Bronchial epithelial cell (primary cell): ENCODE data around the gene TROAP. TPM values are rescaled to one million over a fixed set of nuclear protein-coding genes. Genes with fewer than 3 reads are reported as not detected.
"Not testable (repeated sequence)": the region's sequence is repeated elsewhere in the genome, so short reads cannot be mapped to it uniquely, and the experiment has no call there.

Source experiments
- DNase-seq: peaks from one replicate; pipeline ENCODE4 v3.0.0-alpha.2; 2010; ENCODE audit warnings: low read depth
- FAIRE-seq: peaks from 2 replicates; lab custom pipeline; 2011; peaks lifted over from hg19 to GRCh38; lab: Jason Lieb, UNC
- H3K27me3 ChIP-seq: 2 replicates; pipeline ENCODE4 v1.5.1; 2011; ENCODE audit warnings: low read length; ENCODE audit not compliant: control insufficient read depth, insufficient read depth
- H3K36me3 ChIP-seq: 2 replicates; pipeline ENCODE4 v1.5.1; 2011; ENCODE audit warnings: low read length; ENCODE audit not compliant: control insufficient read depth, insufficient read depth
- H3K4me3 ChIP-seq: 2 replicates; pipeline ENCODE4 v1.5.1; 2011; ENCODE audit warnings: mild to moderate bottlenecking, low read depth, low read length, control low read depth
- total RNA-seq: library from RNA; depleted of rRNA; stranded (reverse); fragments of >200 nt; gene quantifications from 2 replicates; pipeline ENCODE4 v1.2.1, GENCODE V29; 2014
- TF ChIP-seq, protein P1 (sequence below): IDR thresholded peaks from 2 replicates; pipeline ENCODE4 v1.5.1; 2011; ENCODE audit warnings: mild to moderate bottlenecking, moderate library complexity, low read length, control low read depth, inconsistent platforms; ENCODE audit not compliant: insufficient read depth, severe bottlenecking

TROAP gene
- total RNA-seq, 1 donor from 2014 or later: 2.6 TPM

DNA sequence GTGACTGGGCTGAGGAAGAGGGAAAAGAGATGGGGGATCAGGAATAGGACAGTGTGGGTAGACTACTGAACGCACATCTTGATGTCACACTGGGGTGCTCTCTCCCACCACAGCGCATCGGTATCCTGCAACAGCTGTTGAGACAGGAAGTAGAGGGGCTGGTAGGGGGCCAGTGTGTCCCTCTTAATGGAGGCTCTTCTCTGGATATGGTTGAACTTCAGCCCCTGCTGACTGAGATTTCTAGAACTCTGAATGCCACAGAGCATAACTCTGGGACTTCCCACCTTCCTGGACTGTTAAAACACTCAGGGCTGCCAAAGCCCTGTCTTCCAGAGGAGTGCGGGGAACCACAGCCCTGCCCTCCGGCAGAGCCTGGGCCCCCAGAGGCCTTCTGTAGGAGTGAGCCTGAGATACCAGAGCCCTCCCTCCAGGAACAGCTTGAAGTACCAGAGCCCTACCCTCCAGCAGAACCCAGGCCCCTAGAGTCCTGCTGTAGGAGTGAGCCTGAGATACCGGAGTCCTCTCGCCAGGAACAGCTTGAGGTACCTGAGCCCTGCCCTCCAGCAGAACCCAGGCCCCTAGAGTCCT, 7.1 kb downstream of the TROAP start:
- no peak overlapping the region for H3K4me3 ChIP-seq
- FAIRE-seq: no peak
- TF ChIP-seq, protein P1, sequence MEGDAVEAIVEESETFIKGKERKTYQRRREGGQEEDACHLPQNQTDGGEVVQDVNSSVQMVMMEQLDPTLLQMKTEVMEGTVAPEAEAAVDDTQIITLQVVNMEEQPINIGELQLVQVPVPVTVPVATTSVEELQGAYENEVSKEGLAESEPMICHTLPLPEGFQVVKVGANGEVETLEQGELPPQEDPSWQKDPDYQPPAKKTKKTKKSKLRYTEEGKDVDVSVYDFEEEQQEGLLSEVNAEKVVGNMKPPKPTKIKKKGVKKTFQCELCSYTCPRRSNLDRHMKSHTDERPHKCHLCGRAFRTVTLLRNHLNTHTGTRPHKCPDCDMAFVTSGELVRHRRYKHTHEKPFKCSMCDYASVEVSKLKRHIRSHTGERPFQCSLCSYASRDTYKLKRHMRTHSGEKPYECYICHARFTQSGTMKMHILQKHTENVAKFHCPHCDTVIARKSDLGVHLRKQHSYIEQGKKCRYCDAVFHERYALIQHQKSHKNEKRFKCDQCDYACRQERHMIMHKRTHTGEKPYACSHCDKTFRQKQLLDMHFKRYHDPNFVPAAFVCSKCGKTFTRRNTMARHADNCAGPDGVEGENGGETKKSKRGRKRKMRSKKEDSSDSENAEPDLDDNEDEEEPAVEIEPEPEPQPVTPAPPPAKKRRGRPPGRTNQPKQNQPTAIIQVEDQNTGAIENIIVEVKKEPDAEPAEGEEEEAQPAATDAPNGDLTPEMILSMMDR: no peak
- H3K36me3 ChIP-seq: peaks cover 8% of the 10 kb centered on the region
- no peak for DNase-seq
- peaks cover 4% of the 10 kb centered on the region for H3K27me3 ChIP-seq

GRCh38 chr12:49330631-49331379, 7.8 kb downstream of the TROAP start:
- peaks cover 8% of the 10 kb centered on the region for H3K27me3 ChIP-seq
- no peak overlapping the region for H3K4me3 ChIP-seq
- DNase-seq (no peak), FAIRE-seq (no peak)
- peaks cover 8% of the 10 kb centered on the region for H3K36me3 ChIP-seq
- TF ChIP-seq, protein P1: no peak

DNA sequence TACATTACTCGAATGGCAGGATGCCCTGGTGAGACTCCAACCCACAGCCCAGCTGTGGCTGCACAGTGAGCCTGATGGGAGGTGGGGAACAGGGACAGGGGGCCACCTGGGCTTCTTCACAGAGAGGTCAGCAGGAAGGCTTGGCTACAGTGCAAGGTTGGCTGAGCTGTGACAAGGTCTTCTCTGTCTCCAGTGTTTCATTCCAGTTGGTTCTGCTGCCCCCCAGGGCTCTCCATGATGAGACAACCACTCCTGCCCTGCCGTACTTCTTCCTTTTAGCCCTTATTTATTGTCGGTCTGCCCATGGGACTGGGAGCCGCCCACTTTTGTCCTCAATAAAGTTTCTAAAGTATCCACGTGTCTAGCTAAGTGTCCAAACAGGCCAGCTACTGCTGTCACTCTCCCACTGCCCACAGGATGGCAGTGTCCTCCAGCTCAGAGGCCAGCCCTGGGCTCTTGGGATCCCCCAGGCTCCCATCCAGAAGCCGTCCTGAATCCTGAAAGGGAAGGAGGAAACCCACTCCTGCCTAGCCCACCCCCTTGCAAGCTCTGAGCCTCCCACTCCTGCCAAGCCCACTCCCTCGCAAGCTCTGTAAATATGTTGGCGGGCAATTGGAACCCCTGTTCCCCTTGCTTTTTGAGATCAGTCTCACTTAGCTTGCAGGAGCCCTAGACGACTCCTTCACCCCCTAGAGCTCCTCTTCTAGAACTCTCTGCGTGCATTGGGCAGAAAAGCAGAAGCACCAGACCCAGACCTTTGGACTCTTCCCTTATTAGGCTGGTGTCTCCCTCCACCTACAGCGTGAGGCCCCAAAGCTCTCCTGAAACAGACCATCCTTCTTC, 8.5 kb downstream of the TROAP start:
- FAIRE-seq (peak; percentile 40), DNase-seq (peak; percentile 58)
- Histone ChIP-seq H3K4me3 (no peak overlapping the region), H3K36me3 (peaks cover 5% of the 10 kb centered on the region), H3K27me3 (peaks cover 15% of the 10 kb centered on the region)
- TF ChIP-seq, protein P1: peak; percentile 84

GRCh38 chr12:49332441-49332861, 9.4 kb downstream of the TROAP start:
- Histone ChIP-seq H3K4me3 (no peak overlapping the region), H3K27me3 (peaks cover 22% of the 10 kb centered on the region), H3K36me3 (peaks cover 2% of the 10 kb centered on the region)
- TF ChIP-seq, protein P1: no peak
- DNase-seq (no peak), FAIRE-seq (no peak)

DNA sequence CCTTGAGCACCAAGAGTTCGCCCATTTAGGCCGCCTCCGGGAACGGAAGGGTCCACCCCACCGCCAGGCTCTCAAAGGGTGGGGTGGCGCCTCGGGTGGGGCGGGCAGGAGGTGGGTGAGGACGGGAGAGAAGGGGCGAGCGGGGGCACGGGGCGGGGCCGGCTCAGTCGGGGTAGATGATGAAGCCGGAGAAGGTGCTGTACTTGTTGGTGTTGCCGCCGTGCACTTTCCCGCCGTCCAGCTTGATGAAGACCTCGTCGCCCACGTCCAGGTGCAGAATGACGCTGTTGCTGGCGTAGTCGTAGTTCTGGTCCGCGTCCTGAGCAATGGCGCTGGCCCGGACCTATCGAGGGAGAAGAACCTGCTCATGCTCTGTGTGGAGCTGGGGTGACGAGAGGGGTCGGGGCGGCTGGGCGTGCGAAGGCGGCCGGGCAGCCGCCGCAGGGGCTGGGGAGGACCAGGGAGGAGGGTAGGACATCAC, 9.9 kb downstream of the TROAP start:
- peaks cover 2% of the 10 kb centered on the region for H3K36me3 ChIP-seq
- peaks cover 25% of the 10 kb centered on the region for H3K27me3 ChIP-seq
- no peak for DNase-seq
- no peak for FAIRE-seq
- TF ChIP-seq, protein P1: no peak
- peak overlapping the region; percentile 17 for H3K4me3 ChIP-seq

DNA sequence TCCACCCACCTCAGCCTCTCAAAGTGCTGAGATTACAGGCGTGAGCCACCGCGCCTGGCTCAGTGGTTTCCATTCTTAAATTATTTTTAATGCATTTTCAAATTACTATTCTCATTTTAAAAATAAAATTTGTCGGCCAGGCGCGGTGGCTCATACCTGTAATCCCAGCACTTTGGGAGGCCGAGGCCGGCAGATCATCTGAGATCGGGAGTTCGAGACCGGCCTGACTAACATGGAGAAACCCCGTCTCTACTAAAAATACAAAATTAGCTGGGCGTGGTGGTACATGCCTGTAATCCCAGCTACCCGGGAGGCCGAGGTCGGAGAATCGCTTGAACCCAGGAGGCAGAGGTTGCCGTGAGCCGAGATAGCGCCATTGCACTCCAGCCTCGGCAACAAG, 10.7 kb downstream of the TROAP start:
- H3K4me3 ChIP-seq, DNase-seq, FAIRE-seq, H3K36me3 ChIP-seq: not testable (repeated sequence)
- H3K27me3 ChIP-seq: peaks cover 26% of the 10 kb centered on the region
